Transverse colon (tissue), 4 donors: ENCODE results near the gene CADPS.

Experiments
- CTCF ChIP-seq, 5 experiments: fragments of 200-600 bp in 3 of 5; fragments of 450-650 bp in 2 of 5; sonication (generic) in 3 of 5; IDR thresholded peaks; 1 replicate in 2 of 5; 2 replicates in 3 of 5; pipeline ENCODE4 v1.5.1; 2016 to 2017; ENCODE audit warnings: antibody characterized with exemption in 5 of 5, inconsistent platforms in 3 of 5, mild to moderate bottlenecking in 2 of 5, moderate library complexity in 1 of 5
- EP300 ChIP-seq: sonication (generic); formaldehyde crosslinking; IDR thresholded peaks from one replicate; pipeline ENCODE4 v1.6.1; 2017; ENCODE audit warnings: antibody characterized with exemption, low read depth
- POLR2A ChIP-seq: fragments of 450-650 bp; IDR thresholded peaks from one replicate; pipeline ENCODE4 v1.6.1; 2016; ENCODE audit warnings: antibody characterized with exemption, mild to moderate bottlenecking, moderate library complexity
- POLR2AphosphoS5 ChIP-seq, 3 donors: sonication (generic); formaldehyde crosslinking; IDR thresholded peaks; one replicate each; pipeline ENCODE4 v1.6.1; 2016; ENCODE audit warnings: antibody characterized with exemption in 3 of 3

- TF ChIP-seq EP300 = no peak
- no peak for TF ChIP-seq CTCF (IDR thresholded peaks at IDR 0.05)
- no peak for TF ChIP-seq POLR2A
- TF ChIP-seq POLR2AphosphoS5 (IDR thresholded peaks at IDR 0.05) = no peak
Observed at GRCh38 chr3:62577153-62577552, 298.1 kb downstream of the CADPS start.
